Common myeloid progenitor, CD34-positive (primary cell): ENCODE measurements around the gene C9orf43.

Experiments
- CTCF ChIA-PET: fragments of 350-600 bp; sonication (Branson Sonifier 250); formaldehyde crosslinking; loops from one replicate; lab custom pipeline; 2021; ENCODE audit warnings: antibody characterized with exemption; lab: Charles Lee
- POLR2A ChIA-PET: fragments of 350-600 bp; sonication (Branson Sonifier 250); formaldehyde crosslinking; loops from one replicate; lab custom pipeline; 2021; ENCODE audit warnings: antibody characterized with exemption; lab: Charles Lee
- DNase-seq, 3 donors: peaks; one replicate each; pipeline versions ENCODE4 v3.0.0 to v3.0.0-alpha.2; 2013
- H3K27ac ChIP-seq, 2 experiments: 1 replicate in 1 of 2; 2 replicates in 1 of 2; pipeline ENCODE4 v1.7.0; 2013; ENCODE audit warnings: inconsistent platforms in 2 of 2, low read length in 2 of 2, mild to moderate bottlenecking in 2 of 2, low read depth in 1 of 2, moderate library complexity in 1 of 2; ENCODE audit not compliant: severe bottlenecking in 2 of 2, insufficient read depth in 1 of 2, poor library complexity in 1 of 2
- H3K27me3 ChIP-seq, 5 experiments: replicated peaks in 2 of 5; 1 replicate in 3 of 5; 2 replicates in 2 of 5; pipeline versions ENCODE4 v1.6.1 to v1.7.0; 2013; ENCODE audit warnings: low read length in 4 of 5, mild to moderate bottlenecking in 2 of 5, moderate library complexity in 2 of 5, inconsistent platforms in 1 of 5; ENCODE audit not compliant: insufficient read depth in 5 of 5, control insufficient read depth in 4 of 5
- H3K36me3 ChIP-seq, 4 experiments: 1 replicate in 2 of 4; 2 replicates in 2 of 4; pipeline versions ENCODE4 v1.6.1 to v1.7.0; 2013; ENCODE audit warnings: low read length in 3 of 4, control low read depth in 1 of 4, mild to moderate bottlenecking in 1 of 4; ENCODE audit not compliant: control insufficient read depth in 4 of 4, insufficient read depth in 4 of 4
- H3K4me1 ChIP-seq, 4 experiments: 1 replicate in 3 of 4; 2 replicates in 1 of 4; pipeline versions ENCODE4 v1.6.1 to v1.7.1; 2013; ENCODE audit warnings: low read length in 3 of 4, mild to moderate bottlenecking in 3 of 4, control low read depth in 1 of 4, inconsistent platforms in 1 of 4, moderate library complexity in 1 of 4; ENCODE audit not compliant: control insufficient read depth in 4 of 4, insufficient read depth in 4 of 4; ENCODE audit errors: control extremely low read depth in 1 of 4
- H3K4me3 ChIP-seq, 7 experiments: 1 replicate in 4 of 7; 2 replicates in 3 of 7; pipeline versions ENCODE4 v1.5.1 to v1.7.0; 2013; ENCODE audit warnings: mild to moderate bottlenecking in 7 of 7, low read length in 6 of 7, moderate library complexity in 6 of 7, inconsistent platforms in 2 of 7, low read depth in 2 of 7, control low read depth in 1 of 7; ENCODE audit not compliant: insufficient read depth in 4 of 7, control insufficient read depth in 1 of 7; ENCODE audit errors: extremely low read depth in 1 of 7
- H3K9me3 ChIP-seq, 5 experiments: 1 replicate in 4 of 5; 2 replicates in 1 of 5; pipeline versions ENCODE4 v1.6.1 to v1.7.1; 2013; ENCODE audit warnings: low read length in 4 of 5, mild to moderate bottlenecking in 2 of 5, inconsistent platforms in 1 of 5, low read depth in 1 of 5, moderate library complexity in 1 of 5; ENCODE audit not compliant: control insufficient read depth in 4 of 5, insufficient read depth in 2 of 5; ENCODE audit errors: control extremely low read depth in 1 of 5
- WGBS: methylation state at CpG from one replicate; pipeline ENCODE4 v1.1.5; 2013; ENCODE audit not compliant: insufficient coverage; 5-methylcytosine and 5-hydroxymethylcytosine counted together

The C9orf43 gene

DNA sequence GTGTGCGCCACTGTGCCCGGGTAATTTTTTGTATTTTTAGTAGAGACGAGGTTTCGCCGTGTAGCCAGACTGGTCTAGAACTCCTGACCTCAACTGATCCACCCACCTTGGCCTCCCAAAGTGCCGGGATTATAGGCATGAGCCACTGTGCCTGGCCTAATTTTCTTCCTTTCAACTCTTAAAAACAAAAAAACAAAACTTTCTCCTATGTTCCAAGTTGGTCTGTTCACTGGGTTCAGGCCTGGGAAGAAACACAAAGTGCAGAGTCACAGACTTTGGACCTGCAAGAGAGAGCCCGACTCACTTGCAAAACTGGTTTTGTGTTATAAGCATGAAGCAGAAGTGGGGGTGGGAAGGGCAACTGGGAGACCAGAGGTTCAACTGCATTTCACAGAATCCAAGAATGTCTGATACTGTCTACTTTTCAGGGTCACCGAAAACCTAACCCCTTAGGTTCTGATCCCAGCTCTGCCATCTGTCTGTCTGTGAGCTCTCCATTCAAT, 28.6 kb upstream of the C9orf43 start:
- DNase-seq: no peak
- WGBS: 90% methylated on average over 7 of the region's 8 CpGs
- H3K27me3 ChIP-seq: no peaks in the 10 kb centered on the region
- H3K27ac ChIP-seq: no peak overlapping the region
- H3K4me1 ChIP-seq: peaks cover 0 to 12% (median 5%) of the 10 kb centered on the region in 4 experiments
- H3K4me3 ChIP-seq: no peak overlapping the region
- ChIA-PET POLR2A (no interaction called here), CTCF (no interaction called here)
- no peaks in the 10 kb centered on the region for H3K9me3 ChIP-seq
- peaks cover 0 to 10% (median 6%) of the 10 kb centered on the region in 4 experiments for H3K36me3 ChIP-seq

DNA sequence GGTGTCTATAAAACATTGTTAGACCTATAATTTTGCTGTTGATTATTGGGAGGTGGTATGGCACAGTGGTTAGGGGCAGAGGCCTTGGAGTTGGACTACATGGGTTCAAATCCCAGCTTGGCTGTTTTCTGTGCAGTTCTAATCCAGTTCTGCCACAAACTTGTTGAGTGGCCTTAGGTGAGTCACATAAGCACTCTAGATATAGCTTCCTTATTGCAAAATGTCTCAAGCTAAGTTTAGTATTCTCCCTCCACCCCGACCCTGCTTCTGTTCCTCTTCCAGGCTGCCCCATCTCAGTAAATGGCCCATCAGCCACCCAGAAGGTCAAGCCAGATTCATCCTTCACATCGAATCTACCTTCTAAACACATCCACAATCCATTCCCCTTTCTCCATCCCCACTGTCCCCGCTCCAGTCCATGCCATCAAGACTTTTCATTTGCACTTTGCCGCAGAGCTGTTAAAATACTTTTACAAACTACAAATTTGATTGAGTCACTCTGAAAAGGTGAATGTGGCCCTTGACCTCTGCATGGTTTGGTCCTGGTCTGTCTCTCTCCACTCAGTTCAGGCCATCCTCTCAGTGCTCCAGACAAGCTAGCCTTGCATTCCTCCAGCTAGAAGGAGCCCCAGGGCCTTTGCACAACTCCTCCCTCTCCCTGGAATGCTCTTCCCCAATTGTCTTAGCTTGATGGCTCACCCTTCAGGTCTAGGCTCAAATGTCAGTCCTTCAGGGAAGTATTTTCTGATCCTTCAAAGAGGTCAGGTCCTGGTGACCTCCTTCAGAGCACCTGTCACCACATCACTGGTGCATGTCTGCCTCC, 23.8 kb upstream of the C9orf43 start:
- no peaks in the 10 kb centered on the region for H3K27me3 ChIP-seq
- ChIA-PET POLR2A (interaction anchor here (0.5 to 1.0 kb wide), 2 partner anchors 10 to 90 kb away, joined by 3 read pairs; partner anchors contain the start of gene HDHD3), CTCF (interaction anchor here (1.2 to 3.5 kb wide), 3 partner anchors 12 to 22 kb away, joined by 4 to 15 read pairs (median 5); partner anchors contain the start of gene ALAD)
- H3K4me1 ChIP-seq: no peaks in the 10 kb centered on the region
- no peak overlapping the region for H3K4me3 ChIP-seq
- H3K27ac ChIP-seq: no peak overlapping the region
- no peak for DNase-seq
- H3K9me3 ChIP-seq: no peaks in the 10 kb centered on the region
- WGBS: 93% methylated on average over 4 of the region's 4 CpGs
- peaks cover 0 to 56% (median 39%) of the 10 kb centered on the region in 4 experiments for H3K36me3 ChIP-seq

DNA sequence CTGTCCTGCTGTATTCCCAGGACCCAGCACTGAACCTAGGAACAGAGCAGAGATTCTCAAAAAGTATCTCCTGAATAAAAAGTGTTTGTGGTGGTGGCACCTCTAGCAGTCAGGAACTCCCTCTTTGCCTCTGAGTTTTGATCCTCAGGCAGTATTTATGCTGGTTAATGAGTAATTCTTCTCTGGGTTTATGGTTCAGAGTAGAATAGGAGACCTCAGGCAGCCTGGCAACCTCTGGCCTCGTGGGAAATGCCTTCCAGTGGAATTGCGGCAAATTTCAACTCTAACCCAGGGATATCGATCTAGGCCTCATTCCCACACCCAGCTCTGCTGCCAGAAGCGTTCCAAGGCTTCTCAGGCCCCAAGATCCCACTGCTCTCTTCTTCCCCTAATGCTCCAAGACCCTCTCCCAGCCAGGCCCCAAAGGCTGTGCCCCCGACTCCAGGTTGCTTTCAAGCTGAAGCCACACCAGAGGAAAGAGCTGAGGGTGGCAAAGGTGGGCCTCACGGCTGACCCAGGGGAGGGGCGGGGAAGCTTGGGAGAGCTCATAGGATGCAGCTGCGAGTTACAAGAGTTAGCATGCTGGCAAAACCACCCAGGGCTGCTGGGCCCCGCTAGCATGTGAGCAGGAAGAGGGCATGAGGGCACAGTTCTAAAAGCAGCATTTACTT, 22.9 kb upstream of the C9orf43 start:
- WGBS: 78% methylated on average over 7 of the region's 9 CpGs
- H3K4me1 ChIP-seq: no peaks in the 10 kb centered on the region
- H3K27ac ChIP-seq: no peak overlapping the region
- no peaks in the 10 kb centered on the region for H3K9me3 ChIP-seq
- H3K4me3 ChIP-seq: no peak overlapping the region
- ChIA-PET POLR2A (interaction anchor here (0.5 kb wide), 1 partner anchor 90 kb away, joined by 3 read pairs; no protein-coding TSS in a partner anchor), CTCF (interaction anchor here (1.2 to 3.5 kb wide), 4 partner anchors 11 to 21 kb away, joined by 3 to 15 read pairs (median 4); partner anchors contain the start of genes ALAD and HDHD3)
- DNase-seq: no peak
- H3K27me3 ChIP-seq: no peaks in the 10 kb centered on the region
- peaks cover 0 to 65% (median 41%) of the 10 kb centered on the region in 4 experiments for H3K36me3 ChIP-seq

DNA sequence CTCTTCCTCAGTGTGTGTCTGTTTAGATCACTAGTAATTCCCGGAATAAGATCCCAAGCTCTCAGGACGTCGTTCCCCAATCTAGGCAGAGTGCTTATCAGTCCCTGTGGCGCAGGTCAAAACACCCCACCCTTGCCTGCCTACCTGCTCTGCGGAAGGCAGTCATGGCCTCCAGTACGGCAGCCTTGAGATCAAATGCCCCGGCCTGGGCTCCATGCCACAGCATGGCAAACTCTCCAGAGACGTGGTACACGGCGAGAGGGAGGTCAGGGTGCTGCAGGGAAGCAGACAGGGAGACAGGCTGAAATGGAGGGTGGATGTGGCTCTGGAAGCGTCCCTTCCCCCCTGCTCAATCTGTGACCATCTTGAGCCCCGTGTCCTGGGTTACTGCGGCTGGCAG, 21.7 kb upstream of the C9orf43 start:
- POLR2A ChIA-PET: no interaction called here
- DNase-seq: no peak
- CTCF ChIA-PET: interaction anchor here (1.1 to 3.5 kb wide), 3 partner anchors 10 to 21 kb away, joined by 3 to 15 read pairs (median 3); partner anchors contain the start of genes C9orf43, HDHD3 and POLE3
- Histone ChIP-seq H3K27ac (no peak overlapping the region), H3K4me1 (no peaks in the 10 kb centered on the region), H3K27me3 (no peaks in the 10 kb centered on the region), H3K9me3 (no peaks in the 10 kb centered on the region), H3K36me3 (peaks cover 0 to 70% (median 48%) of the 10 kb centered on the region in 4 experiments), H3K4me3 (no peak overlapping the region)
- WGBS: 96% methylated on average over 12 of the region's 13 CpGs

DNA sequence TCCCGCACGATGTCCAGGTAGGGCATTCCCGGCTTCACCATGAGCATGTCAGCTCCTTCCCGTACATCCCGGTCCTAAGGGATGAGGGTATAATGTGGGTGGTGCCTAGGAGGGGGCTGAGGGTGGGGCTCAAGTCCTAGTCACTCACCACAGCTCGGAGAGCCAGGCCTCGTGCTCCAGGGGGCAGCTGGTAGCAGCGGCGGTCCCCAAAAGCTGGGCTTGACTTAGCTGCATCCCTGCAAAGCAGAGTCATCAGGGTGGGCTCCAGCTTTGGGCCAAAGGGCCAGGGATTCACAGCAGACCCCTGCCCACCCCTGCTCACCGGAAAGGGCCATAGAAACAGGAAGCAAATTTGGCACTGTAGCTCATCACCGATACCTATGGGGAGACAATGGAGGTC, 21.1 kb upstream of the C9orf43 start:
- ChIA-PET CTCF (interaction anchor here (1.1 kb wide), 1 partner anchor 21 kb away, joined by 3 read pairs; the partner anchor contains the start of genes C9orf43 and POLE3), POLR2A (no interaction called here)
- H3K27ac ChIP-seq: no peak overlapping the region
- H3K4me1 ChIP-seq: no peaks in the 10 kb centered on the region
- no peak overlapping the region for H3K4me3 ChIP-seq
- no peaks in the 10 kb centered on the region for H3K9me3 ChIP-seq
- no peak for DNase-seq
- WGBS: 97% methylated on average over 7 of the region's 11 CpGs
- H3K36me3 ChIP-seq: peaks cover 0 to 70% (median 48%) of the 10 kb centered on the region in 4 experiments
- no peaks in the 10 kb centered on the region for H3K27me3 ChIP-seq

DNA sequence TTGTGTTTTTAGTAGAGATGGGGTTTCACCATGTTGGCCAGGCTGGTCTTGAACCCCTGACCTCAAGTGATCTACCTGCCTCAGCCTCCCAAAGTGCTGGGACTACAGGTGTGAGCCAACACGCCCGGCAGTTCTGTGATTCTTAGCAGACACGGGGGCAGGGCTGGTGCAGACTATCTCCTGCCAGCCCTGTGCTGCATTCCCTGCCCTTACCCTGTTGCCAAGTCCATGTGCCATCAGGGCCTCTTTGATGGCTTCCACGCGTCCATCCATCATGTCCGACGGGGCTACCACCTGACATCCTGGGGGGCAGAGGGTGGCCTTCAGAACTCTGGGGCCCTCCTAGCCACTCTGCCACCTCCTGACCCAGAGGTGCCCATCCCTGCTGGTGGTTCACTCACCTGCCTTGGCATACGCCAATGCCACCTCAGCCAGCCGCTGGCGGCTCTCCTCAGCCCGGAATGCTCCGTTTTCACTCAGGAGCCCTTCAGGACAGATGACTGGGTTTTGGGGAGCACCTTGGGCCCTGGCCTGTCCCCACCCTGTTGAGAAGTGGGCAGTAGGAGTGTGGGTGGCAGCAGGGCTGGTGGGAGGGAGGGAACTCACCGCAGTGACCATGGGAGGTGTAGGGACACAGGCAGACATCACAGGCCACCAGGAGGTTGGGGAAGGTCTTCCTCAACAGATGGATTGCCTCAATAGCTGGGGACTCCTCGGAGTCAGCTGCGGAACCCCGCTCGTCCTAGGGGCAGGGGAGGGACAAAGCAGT, 20.2 kb upstream of the C9orf43 start:
- DNase-seq: no peak
- Histone ChIP-seq H3K27ac (no peak overlapping the region), H3K9me3 (no peaks in the 10 kb centered on the region), H3K4me3 (no peak overlapping the region), H3K36me3 (peaks cover 0 to 75% (median 51%) of the 10 kb centered on the region in 4 experiments), H3K27me3 (no peaks in the 10 kb centered on the region), H3K4me1 (no peaks in the 10 kb centered on the region)
- 93% methylated on average over 12 of the region's 17 CpGs for WGBS
- CTCF ChIA-PET: interaction anchor here (1.1 to 1.8 kb wide), 2 partner anchors 12 to 20 kb away, joined by 3 to 8 read pairs; partner anchors contain the start of genes ALAD, C9orf43 and POLE3
- POLR2A ChIA-PET: no interaction called here
